Mucosa of stomach (tissue), 1 donor: ENCODE data around the gene FMR1.

Experiments
- H3K27me3 ChIP-seq: one replicate; pipeline ENCODE4 v1.7.0; 2013; ENCODE audit warnings: mild to moderate bottlenecking, low read length; ENCODE audit not compliant: control insufficient read depth, insufficient read depth
- H3K36me3 ChIP-seq: one replicate; pipeline ENCODE4 v1.7.0; 2013; ENCODE audit warnings: low read length; ENCODE audit not compliant: control insufficient read depth, insufficient read depth
- H3K4me1 ChIP-seq: one replicate; pipeline ENCODE4 v1.7.0; 2013; ENCODE audit warnings: mild to moderate bottlenecking, low read length; ENCODE audit not compliant: control insufficient read depth, insufficient read depth
- H3K4me3 ChIP-seq: one replicate; pipeline ENCODE4 v1.7.0; 2013; ENCODE audit warnings: low read length
- H3K9ac ChIP-seq: one replicate; pipeline ENCODE4 v1.7.0; 2013; ENCODE audit warnings: mild to moderate bottlenecking, low read length, moderate library complexity
- H3K9me3 ChIP-seq: one replicate; pipeline ENCODE4 v1.7.0; 2013; ENCODE audit warnings: mild to moderate bottlenecking, low read length, moderate library complexity; ENCODE audit not compliant: control insufficient read depth
- donor health status: Pancreatic carcinoma.

The FMR1 gene

GRCh38 chrX:147978931-147979330 is 67.2 kb downstream of the FMR1 start:
- H3K27me3 ChIP-seq: no peaks in the 10 kb centered on the region
- H3K9me3 ChIP-seq: no peaks in the 10 kb centered on the region
- H3K36me3 ChIP-seq: no peaks in the 10 kb centered on the region
- H3K4me3 ChIP-seq: no peak overlapping the region
- no peaks in the 10 kb centered on the region for H3K4me1 ChIP-seq
- H3K9ac ChIP-seq: no peak overlapping the region

GRCh38 chrX:147981038-147981752 is 69.5 kb downstream of the FMR1 start, which contains the start of gene FMR1NB:
FMR1NB (plus strand) TSS chrX:147981337; CDS start chrX:147981403, 66 bp downstream.
- Histone ChIP-seq H3K27me3 (no peaks in the 10 kb centered on the region), H3K36me3 (no peaks in the 10 kb centered on the region)

More at GRCh38 chrX:147981038-147981752, 69.5 kb downstream of the FMR1 start, which contains the start of gene FMR1NB:
- Histone ChIP-seq H3K4me1 (no peaks in the 10 kb centered on the region), H3K9ac (no peak within 1 kb of the TSS), H3K4me3 (no peak within 1 kb of the TSS), H3K9me3 (no peaks in the 10 kb centered on the region)
